Erythroblast (primary cell): ENCODE results near the gene EFCAB9.

Experiments used
- GATA1 ChIP-seq: IDR thresholded peaks from 2 replicates; pipeline ENCODE4 v1.6.1; 2011; ENCODE audit warnings: low read depth, mild to moderate bottlenecking, control low read depth, low read length, moderate library complexity
- POLR2A ChIP-seq: IDR thresholded peaks from 2 replicates; pipeline ENCODE4 v1.6.1; 2011; ENCODE audit warnings: mild to moderate bottlenecking, low read length

DNA sequence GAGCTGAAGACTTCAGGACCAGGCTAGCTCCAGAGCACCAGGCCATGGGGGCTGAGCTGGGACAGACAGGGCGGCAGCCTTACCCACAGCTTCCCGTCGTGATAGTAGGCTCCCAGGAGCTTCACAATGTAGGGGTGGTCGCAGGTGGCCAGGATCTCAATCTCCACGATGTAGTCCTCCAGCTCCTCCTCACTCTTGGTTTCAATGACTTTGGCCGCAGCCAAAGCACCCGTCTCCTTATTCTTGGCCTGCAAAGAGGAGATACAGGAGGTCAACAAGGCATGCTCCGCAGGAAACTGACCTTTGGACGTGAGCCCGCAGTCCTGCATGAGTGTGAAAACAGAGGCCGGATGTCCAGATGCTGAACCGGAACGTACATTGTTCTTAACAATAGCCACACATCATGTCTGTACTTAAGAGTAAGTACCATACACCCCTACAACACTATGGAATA is 37.4 kb upstream of the EFCAB9 start:
- TF ChIP-seq POLR2A (no peak), GATA1 (no peak)
